ENCODE results near the gene TMEM240. TPM values are rescaled to one million over a fixed set of nuclear protein-coding genes. Genes with fewer than 3 reads are reported as not detected.

TMEM240 gene
- total and polyA plus RNA-seq, 2 donors (not counting 3 experiments of a cell fraction or from before 2014, with no cell fraction given): 7.0 to 7.6 TPM

DNA sequence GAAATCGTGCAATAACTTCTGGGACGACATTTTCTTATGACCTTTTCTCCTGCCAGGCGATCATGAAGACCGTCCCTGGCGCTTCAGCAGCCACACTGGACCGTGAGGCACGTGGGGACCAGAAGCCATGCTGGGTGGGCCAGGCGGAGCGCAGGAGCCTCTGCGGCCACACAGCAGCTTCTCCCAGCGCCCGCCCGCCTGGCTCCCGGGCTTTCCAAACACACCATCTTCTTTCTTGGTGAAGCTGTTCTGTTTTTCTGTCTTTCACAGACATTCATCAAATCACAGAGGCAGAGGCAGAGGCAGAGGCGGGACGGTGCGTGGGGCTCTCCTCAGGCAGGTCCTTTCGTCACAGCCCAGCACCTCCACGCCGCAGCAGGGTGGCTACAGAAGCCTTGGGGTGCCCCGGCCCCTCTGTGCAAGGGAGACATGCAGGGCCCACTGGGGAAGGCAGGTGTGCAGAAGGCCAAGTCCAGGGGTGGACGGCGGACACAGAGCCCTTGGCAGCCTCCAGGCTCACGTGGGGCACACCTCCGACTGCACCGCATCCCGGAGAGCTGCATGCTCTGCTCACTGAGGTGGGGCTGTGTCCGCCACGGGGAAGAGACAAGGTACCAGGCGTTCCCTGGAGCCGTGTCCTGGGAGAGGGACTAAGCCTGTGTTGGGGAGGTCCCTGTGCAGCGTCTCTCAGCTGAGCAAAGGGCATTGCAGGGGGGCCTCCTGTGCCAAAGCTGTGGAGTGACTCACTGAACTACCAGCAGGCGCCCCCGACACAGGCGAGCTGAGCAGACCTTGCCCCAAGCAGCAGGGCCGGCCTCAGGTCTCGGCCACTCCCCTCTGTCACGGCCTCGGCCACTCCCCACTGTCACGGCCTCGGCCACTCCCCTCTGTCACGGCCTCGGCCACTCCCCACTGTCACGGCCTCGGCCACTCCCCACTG lies 2.6 kb upstream of the TMEM240 start:
- no peak overlapping the region for H3K4me3 ChIP-seq (replicated peaks in 1 of 3; ENCODE audit: insufficient read depth in 1 of 3, low read depth in 1 of 3, low read length in 3 of 3)
- BruUV-seq (replicated peaks): no TSS peak
- DNase-seq (ENCODE audit: low read depth, low spot score) (no peak), FAIRE-seq (no peak)
- H4K20me1 ChIP-seq (replicated peaks; ENCODE audit: control insufficient read depth, extremely low read depth, insufficient read depth, low read length): no peaks in the 10 kb centered on the region
- ChIA-PET POLR2A (no interaction called here), CTCF (no interaction called here)
- peaks cover 0 to 8% of the 10 kb centered on the region in 2 experiments for H3K36me3 ChIP-seq (ENCODE audit: control insufficient read depth in 2 of 2, extremely low read depth in 1 of 2, insufficient read depth in 2 of 2, low read length in 2 of 2)
- H2AFZ ChIP-seq (ENCODE audit: low read depth, low read length): no peak overlapping the region
- TF ChIP-seq MYC (IDR thresholded peaks at IDR 0.05; ENCODE audit: low read depth, low read length): no peak
- no peak for TF ChIP-seq GATA2 (IDR thresholded peaks at IDR 0.05; ENCODE audit: insufficient read depth, insufficient read length, low read depth, low read length)
- TF ChIP-seq FOS (IDR thresholded peaks at IDR 0.05; ENCODE audit: borderline replicate concordance, insufficient read depth, low read length): no peak
- TF ChIP-seq EZH2 (IDR thresholded peaks at IDR 0.05; ENCODE audit: borderline replicate concordance, low read depth, low read length, severe bottlenecking): no peak
- TF ChIP-seq, protein P1, sequence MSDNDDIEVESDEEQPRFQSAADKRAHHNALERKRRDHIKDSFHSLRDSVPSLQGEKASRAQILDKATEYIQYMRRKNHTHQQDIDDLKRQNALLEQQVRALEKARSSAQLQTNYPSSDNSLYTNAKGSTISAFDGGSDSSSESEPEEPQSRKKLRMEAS (IDR thresholded peaks at IDR 0.05; ENCODE audit: insufficient read depth, insufficient read length): no peak
- TF ChIP-seq POLR2AphosphoS5 (IDR thresholded peaks at IDR 0.05; ENCODE audit: insufficient read depth, low read depth, low read length): no peak
- TF ChIP-seq, protein P2, sequence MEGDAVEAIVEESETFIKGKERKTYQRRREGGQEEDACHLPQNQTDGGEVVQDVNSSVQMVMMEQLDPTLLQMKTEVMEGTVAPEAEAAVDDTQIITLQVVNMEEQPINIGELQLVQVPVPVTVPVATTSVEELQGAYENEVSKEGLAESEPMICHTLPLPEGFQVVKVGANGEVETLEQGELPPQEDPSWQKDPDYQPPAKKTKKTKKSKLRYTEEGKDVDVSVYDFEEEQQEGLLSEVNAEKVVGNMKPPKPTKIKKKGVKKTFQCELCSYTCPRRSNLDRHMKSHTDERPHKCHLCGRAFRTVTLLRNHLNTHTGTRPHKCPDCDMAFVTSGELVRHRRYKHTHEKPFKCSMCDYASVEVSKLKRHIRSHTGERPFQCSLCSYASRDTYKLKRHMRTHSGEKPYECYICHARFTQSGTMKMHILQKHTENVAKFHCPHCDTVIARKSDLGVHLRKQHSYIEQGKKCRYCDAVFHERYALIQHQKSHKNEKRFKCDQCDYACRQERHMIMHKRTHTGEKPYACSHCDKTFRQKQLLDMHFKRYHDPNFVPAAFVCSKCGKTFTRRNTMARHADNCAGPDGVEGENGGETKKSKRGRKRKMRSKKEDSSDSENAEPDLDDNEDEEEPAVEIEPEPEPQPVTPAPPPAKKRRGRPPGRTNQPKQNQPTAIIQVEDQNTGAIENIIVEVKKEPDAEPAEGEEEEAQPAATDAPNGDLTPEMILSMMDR (IDR thresholded peaks at IDR 0.05; ENCODE audit: extremely low read depth in 1 of 2, insufficient read depth in 1 of 2, low read depth in 1 of 2, low read length in 2 of 2): no peak
- TF ChIP-seq POLR2A (IDR thresholded peaks at IDR 0.05; ENCODE audit: low read depth, low read length): no peak
- TF ChIP-seq JUN (IDR thresholded peaks at IDR 0.05; ENCODE audit: borderline replicate concordance, insufficient read depth, insufficient read length, low read depth): no peak
- H3K9ac ChIP-seq (replicated peaks; ENCODE audit: extremely low read depth, insufficient read depth, low read length): no peak overlapping the region
- no peaks in the 10 kb centered on the region for H3K27me3 ChIP-seq (ENCODE audit: control insufficient read depth in 2 of 2, insufficient read depth in 2 of 2, low read length in 2 of 2)
- H3K4me2 ChIP-seq (ENCODE audit: insufficient read depth, low read length): no peak overlapping the region
- intact Hi-C loops (cut with micrococcal nuclease) (no loop called here), dilution Hi-C loops (cut with MboI; ENCODE audit: extremely low pct_ligation_motif_present, low sequenced_read_pairs) (no loop called here)
- H3K9me1 ChIP-seq (replicated peaks; ENCODE audit: control insufficient read depth, extremely low read depth, insufficient read depth, low read length): no peaks in the 10 kb centered on the region
- H3K4me1 ChIP-seq (ENCODE audit: control insufficient read depth, extremely low read depth, insufficient read depth, low read length): peaks cover 14% of the 10 kb centered on the region
- peaks cover 7% of the 10 kb centered on the region for H3K79me2 ChIP-seq (ENCODE audit: control insufficient read depth, insufficient read depth, low read length)
- H3K27ac ChIP-seq (ENCODE audit: insufficient read depth, low read depth, low read length): no peak overlapping the region
- H3K9me3 ChIP-seq (replicated peaks; ENCODE audit: control insufficient read depth, insufficient read depth, low read length): no peaks in the 10 kb centered on the region
